ENCODE measurements around the gene CDH10.

GRCh38 chr5:24497591-24498157 lies 147.1 kb downstream of the CDH10 start:
- no peak for TF ChIP-seq CTCF (IDR thresholded peaks at IDR 0.05)
- TF ChIP-seq POLR2AphosphoS5 (IDR thresholded peaks at IDR 0.05) = no peak

Data from sigmoid colon (tissue), 4 donors.